Panc1 (cell line): ENCODE data around the gene SLC43A1. TPM values are rescaled to one million over a fixed set of nuclear protein-coding genes. Genes with fewer than 3 reads are reported as not detected.

Experiments
- ATAC-seq: fragments of 200-7000 bp; cut with Tn5 transposase; 2 replicates; pipeline ENCODE4 v1.9.1; 2020; ENCODE audit warnings: mild to moderate bottlenecking, moderate library complexity
- BruUV-seq: library from RNA; stranded (reverse); fragments of 400-500 nt; replicated peaks from 2 replicates; lab custom pipeline; 2021; lab: Mats Ljungman, UMichigan
- CTCF ChIA-PET: fragments of 300-600 bp; sonication (Branson Sonifier 250); formaldehyde crosslinking; loops from one replicate; lab custom pipeline; 2022; ENCODE audit warnings: antibody characterized with exemption; lab: Charles Lee
- POLR2A ChIA-PET: fragments of 300-600 bp; sonication (Branson Sonifier 250); formaldehyde crosslinking; loops from one replicate; lab custom pipeline; 2022; ENCODE audit warnings: antibody characterized with exemption; lab: Charles Lee
- DNase-seq: peaks from one replicate; pipeline ENCODE4 v3.0.0-alpha.2; 2010; ENCODE audit warnings: low read depth, low spot score
- H3K27ac ChIP-seq: 2 replicates; pipeline ENCODE4 v1.5.1; 2011; ENCODE audit warnings: mild to moderate bottlenecking, low read length, inconsistent platforms
- H3K27me3 ChIP-seq: fragments of 200-500 bp; sonication (Bioruptor generic); 2 replicates; pipeline ENCODE4 v1.6.0; 2014; ENCODE audit warnings: low read length, inconsistent platforms; ENCODE audit not compliant: control insufficient read depth, insufficient read depth
- H3K36me3 ChIP-seq: fragments of 200-500 bp; sonication (Bioruptor generic); 2 replicates; pipeline ENCODE4 v1.5.1; 2014; ENCODE audit warnings: inconsistent platforms, mild to moderate bottlenecking, low read length, moderate library complexity; ENCODE audit not compliant: control insufficient read depth, insufficient read depth
- H3K4me1 ChIP-seq: 2 replicates; pipeline ENCODE4 v1.5.1; 2011; ENCODE audit warnings: inconsistent platforms, mild to moderate bottlenecking, low read length, moderate library complexity; ENCODE audit not compliant: control insufficient read depth, insufficient read depth
- H3K4me3 ChIP-seq, 2 experiments: 2 replicates each; pipeline ENCODE4 v1.5.1; 2011 to 2012; ENCODE audit warnings: low read depth in 2 of 2, low read length in 2 of 2, mild to moderate bottlenecking in 2 of 2, inconsistent platforms in 1 of 2, moderate library complexity in 1 of 2
- H3K9me3 ChIP-seq: fragments of 200-500 bp; sonication (Bioruptor generic); 2 replicates; pipeline ENCODE4 v1.5.1; 2014; ENCODE audit warnings: low read depth, mild to moderate bottlenecking, inconsistent platforms, low read length, moderate library complexity; ENCODE audit not compliant: control insufficient read depth, insufficient read depth
- POLR2AphosphoS5 ChIP-seq: IDR thresholded peaks from 2 replicates; pipeline ENCODE4 v1.6.1; 2012; ENCODE audit warnings: mild to moderate bottlenecking, low read depth, low read length, moderate library complexity
- REST ChIP-seq, 2 experiments: IDR thresholded peaks; 2 replicates each; pipeline ENCODE4 v1.6.1; 2011 to 2012; ENCODE audit warnings: low read depth in 2 of 2, control low read depth in 1 of 2, low read length in 1 of 2, mild to moderate bottlenecking in 1 of 2, moderate library complexity in 1 of 2; ENCODE audit not compliant: insufficient read depth in 1 of 2
- SIN3A ChIP-seq: IDR thresholded peaks from 2 replicates; pipeline ENCODE4 v1.6.1; 2012; ENCODE audit warnings: low read depth, mild to moderate bottlenecking, low read length, moderate library complexity, borderline replicate concordance; ENCODE audit not compliant: insufficient read depth
- TCF7L2 ChIP-seq: IDR thresholded peaks from 2 replicates; pipeline ENCODE4 v1.6.1; 2011; ENCODE audit warnings: mild to moderate bottlenecking, low read depth, low read length, inconsistent platforms
- in situ Hi-C: cut with HindIII; loops from 2 replicates; pipeline ENCODE4 v1.10.0; 2016; ENCODE audit warnings: low sequenced_read_pairs, low pct_unique_long_range_greater_than_20kb
- intact Hi-C: fragments of 100-400 bp; cut with micrococcal nuclease; formaldehyde crosslinking; loops from one replicate; pipeline ENCODE4 v1.10.0; 2022; ENCODE audit not compliant: unreplicated experiment
- total RNA-seq: library from RNA; stranded (reverse); gene quantifications from one replicate; pipeline ENCODE4 v1.2.1, GENCODE V29; 2021; ENCODE audit not compliant: unreplicated experiment
- TF ChIP-seq, protein P1 (sequence below): fragments of 450-650 bp; IDR thresholded peaks from 2 replicates; pipeline ENCODE4 v1.5.1; 2017; ENCODE audit warnings: mild to moderate bottlenecking

Gene SLC43A1
- total RNA-seq, 1 experiment from 2014 or later, result 2.0 TPM

GRCh38 chr11:57457643-57458023 is 57.9 kb downstream of the SLC43A1 start:
- POLR2A ChIA-PET, result no interaction called here
- H3K27me3 ChIP-seq, result peaks cover 6% of the 10 kb centered on the region; the same call in 1 of the 2 replicates
- DNase-seq (no peak), ATAC-seq (peak; percentile 17; the same call in 1 of the 2 replicates)
- H3K4me3 ChIP-seq, result peak overlapping the region in 1 of 2 experiments; percentile 32; a peak in 1 of 4 replicates
- intact Hi-C loops (loop anchor here (1.0 to 10.0 kb wide), 5 partner anchors 69 to 1055 kb away; partner anchors contain the start of gene YPEL4), in situ Hi-C loops (no loop called here)
- TF ChIP-seq, protein P1, sequence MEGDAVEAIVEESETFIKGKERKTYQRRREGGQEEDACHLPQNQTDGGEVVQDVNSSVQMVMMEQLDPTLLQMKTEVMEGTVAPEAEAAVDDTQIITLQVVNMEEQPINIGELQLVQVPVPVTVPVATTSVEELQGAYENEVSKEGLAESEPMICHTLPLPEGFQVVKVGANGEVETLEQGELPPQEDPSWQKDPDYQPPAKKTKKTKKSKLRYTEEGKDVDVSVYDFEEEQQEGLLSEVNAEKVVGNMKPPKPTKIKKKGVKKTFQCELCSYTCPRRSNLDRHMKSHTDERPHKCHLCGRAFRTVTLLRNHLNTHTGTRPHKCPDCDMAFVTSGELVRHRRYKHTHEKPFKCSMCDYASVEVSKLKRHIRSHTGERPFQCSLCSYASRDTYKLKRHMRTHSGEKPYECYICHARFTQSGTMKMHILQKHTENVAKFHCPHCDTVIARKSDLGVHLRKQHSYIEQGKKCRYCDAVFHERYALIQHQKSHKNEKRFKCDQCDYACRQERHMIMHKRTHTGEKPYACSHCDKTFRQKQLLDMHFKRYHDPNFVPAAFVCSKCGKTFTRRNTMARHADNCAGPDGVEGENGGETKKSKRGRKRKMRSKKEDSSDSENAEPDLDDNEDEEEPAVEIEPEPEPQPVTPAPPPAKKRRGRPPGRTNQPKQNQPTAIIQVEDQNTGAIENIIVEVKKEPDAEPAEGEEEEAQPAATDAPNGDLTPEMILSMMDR, result no peak; the same call in none of the 2 replicates
- TF ChIP-seq REST (IDR thresholded peaks at IDR 0.05; ENCODE audit: insufficient read depth in 1 of 2, low read depth in 2 of 2, low read length in 1 of 2), result no peak
- TF ChIP-seq TCF7L2, result no peak
- TF ChIP-seq POLR2AphosphoS5, result no peak
- TF ChIP-seq SIN3A, result no peak
- CTCF ChIA-PET, result interaction anchor here (0.5 to 1.7 kb wide), 11 partner anchors 13 to 1109 kb away, joined by 3 to 9 read pairs (median 4); no protein-coding TSS in a partner anchor
- no peaks in the 10 kb centered on the region for H3K9me3 ChIP-seq
- no peaks in the 10 kb centered on the region for H3K36me3 ChIP-seq
- peaks cover 4% of the 10 kb centered on the region; the same call in 1 of the 2 replicates for H3K4me1 ChIP-seq
- no TSS peak for BruUV-seq
- H3K27ac ChIP-seq, result no peak overlapping the region

GRCh38 chr11:57456960-57457642 is 58.4 kb downstream of the SLC43A1 start:
- intact Hi-C loops, result loop anchor here (1.0 to 10.0 kb wide), 4 partner anchors 74 to 1055 kb away; partner anchors contain the start of gene YPEL4
- Histone ChIP-seq H3K36me3 (no peaks in the 10 kb centered on the region), H3K4me3 (peak overlapping the region in 1 of 2 experiments; percentile 32; a peak in 1 of 4 replicates), H3K27me3 (peaks cover 6% of the 10 kb centered on the region; the same call in 1 of the 2 replicates), H3K4me1 (peaks cover 4% of the 10 kb centered on the region; the same call in 1 of the 2 replicates), H3K27ac (no peak overlapping the region), H3K9me3 (no peaks in the 10 kb centered on the region)
- DNase-seq, result peak; percentile 64
- TF ChIP-seq SIN3A (no peak), POLR2AphosphoS5 (no peak), REST (IDR thresholded peaks at IDR 0.05; ENCODE audit: insufficient read depth in 1 of 2, low read depth in 2 of 2, low read length in 1 of 2) (no peak)
- TF ChIP-seq, protein P1, result peak; percentile 98
- ChIA-PET POLR2A (no interaction called here), CTCF (interaction anchor here (0.5 to 1.4 kb wide), 12 partner anchors 9 to 186 kb away, joined by 3 to 6 read pairs (median 4); no protein-coding TSS in a partner anchor)
- no TSS peak for BruUV-seq
- in situ Hi-C loops, result no loop called here
- ATAC-seq, result peak; percentile 85
